Neural cell (in vitro differentiated cells): ENCODE data around the gene OSBP2.

Source experiments
- CTCF ChIP-seq: fragments of 450-650 bp; IDR thresholded peaks from 2 replicates; pipeline ENCODE4 v1.5.1; 2014; ENCODE audit warnings: antibody characterized with exemption, mild to moderate bottlenecking, moderate library complexity; ENCODE audit not compliant: poor library complexity, severe bottlenecking
- EP300 ChIP-seq: fragments of 450-650 bp; conservative IDR thresholded peaks from 2 replicates; pipeline ENCODE4 v1.6.1; 2014; ENCODE audit warnings: antibody characterized with exemption, mild to moderate bottlenecking, moderate library complexity; ENCODE audit not compliant: poor library complexity, severe bottlenecking
- EZH2 ChIP-seq: fragments of 200-600, 300-800 bp; shearing (Covaris generic), sonication (generic); IDR thresholded peaks from 2 replicates; pipeline ENCODE4 v1.6.1; 2014; ENCODE audit warnings: antibody characterized with exemption, low read length, borderline replicate concordance, mild to moderate bottlenecking; ENCODE audit not compliant: insufficient read depth, poor library complexity, severe bottlenecking
- POLR2AphosphoS5 ChIP-seq: IDR thresholded peaks from 2 replicates; pipeline ENCODE4 v1.6.1; 2012
- RAD21 ChIP-seq: fragments of 450-650 bp; conservative IDR thresholded peaks from 2 replicates; pipeline ENCODE4 v1.6.1; 2014; ENCODE audit warnings: antibody characterized with exemption, mild to moderate bottlenecking, moderate library complexity
- REST ChIP-seq: IDR thresholded peaks from 2 replicates; pipeline ENCODE4 v1.6.1; 2012; ENCODE audit warnings: borderline replicate concordance
- SMC3 ChIP-seq: fragments of 450-650 bp; conservative IDR thresholded peaks from 2 replicates; pipeline ENCODE4 v1.6.1; 2014; ENCODE audit warnings: antibody characterized with exemption, mild to moderate bottlenecking, moderate library complexity; ENCODE audit not compliant: poor library complexity
- TAF1 ChIP-seq: IDR thresholded peaks from 2 replicates; pipeline ENCODE4 v1.6.1; 2012; ENCODE audit warnings: low read depth

- TF ChIP-seq REST (no peak), POLR2AphosphoS5 (no peak), CTCF (no peak), EZH2 (no peak), SMC3 (no peak), EP300 (no peak), TAF1 (no peak), RAD21 (no peak)
Measured at GRCh38 chr22:30933457-30933856, 238.8 kb downstream of the OSBP2 start.
